GM10266 (cell line): Measurements from ENCODE around the gene DENND10.
A peak's percentile ranks its signal among the peaks of the same experiment; 100 is the strongest.

Experiments
- DNase-seq: peaks from one replicate; pipeline ENCODE4 v3.0.0; 2012; ENCODE audit errors: extremely low spot score
- TF ChIP-seq, protein P1 (sequence below): IDR thresholded peaks from 2 replicates; pipeline ENCODE4 v1.5.1; 2012; ENCODE audit warnings: mild to moderate bottlenecking, low read depth; ENCODE audit not compliant: control insufficient read depth, insufficient read depth; ENCODE audit errors: missing control alignments

Gene DENND10

DNA sequence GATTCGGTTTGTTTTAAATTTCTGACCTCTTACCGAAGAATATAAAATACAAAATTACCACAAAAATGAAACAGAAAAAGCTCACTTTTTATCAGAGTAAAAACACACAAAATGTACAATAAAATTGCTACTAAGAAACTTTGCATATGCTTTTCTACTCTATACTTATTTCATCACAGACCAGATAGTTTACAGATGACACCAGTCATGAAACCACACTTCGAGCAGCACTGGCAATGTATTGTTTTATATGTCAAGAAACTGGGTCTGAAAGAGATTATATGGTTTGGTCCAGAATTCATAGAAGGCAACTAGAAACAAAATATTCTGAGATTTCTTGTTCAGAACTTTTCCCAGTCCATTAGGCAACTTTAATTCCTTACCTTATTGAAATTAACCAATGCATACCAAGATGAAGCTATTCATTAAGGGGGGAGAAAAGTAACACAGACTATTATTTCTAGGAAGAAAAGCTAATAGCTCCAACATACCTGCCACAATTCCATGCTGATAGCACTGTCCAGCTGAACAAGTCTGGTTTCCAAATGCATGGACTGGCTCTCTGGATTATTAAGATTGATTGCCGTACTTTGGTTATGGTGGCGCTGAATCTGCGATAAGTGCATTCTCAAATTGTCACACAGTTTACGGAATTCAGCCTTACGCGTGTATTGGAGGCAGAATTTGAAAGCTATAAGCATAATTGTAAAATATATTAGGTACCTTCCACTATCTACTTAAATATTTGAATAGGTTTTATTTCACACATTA is 33.3 kb upstream of the DENND10 start:
- TF ChIP-seq, protein P1, sequence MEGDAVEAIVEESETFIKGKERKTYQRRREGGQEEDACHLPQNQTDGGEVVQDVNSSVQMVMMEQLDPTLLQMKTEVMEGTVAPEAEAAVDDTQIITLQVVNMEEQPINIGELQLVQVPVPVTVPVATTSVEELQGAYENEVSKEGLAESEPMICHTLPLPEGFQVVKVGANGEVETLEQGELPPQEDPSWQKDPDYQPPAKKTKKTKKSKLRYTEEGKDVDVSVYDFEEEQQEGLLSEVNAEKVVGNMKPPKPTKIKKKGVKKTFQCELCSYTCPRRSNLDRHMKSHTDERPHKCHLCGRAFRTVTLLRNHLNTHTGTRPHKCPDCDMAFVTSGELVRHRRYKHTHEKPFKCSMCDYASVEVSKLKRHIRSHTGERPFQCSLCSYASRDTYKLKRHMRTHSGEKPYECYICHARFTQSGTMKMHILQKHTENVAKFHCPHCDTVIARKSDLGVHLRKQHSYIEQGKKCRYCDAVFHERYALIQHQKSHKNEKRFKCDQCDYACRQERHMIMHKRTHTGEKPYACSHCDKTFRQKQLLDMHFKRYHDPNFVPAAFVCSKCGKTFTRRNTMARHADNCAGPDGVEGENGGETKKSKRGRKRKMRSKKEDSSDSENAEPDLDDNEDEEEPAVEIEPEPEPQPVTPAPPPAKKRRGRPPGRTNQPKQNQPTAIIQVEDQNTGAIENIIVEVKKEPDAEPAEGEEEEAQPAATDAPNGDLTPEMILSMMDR, result no peak
- DNase-seq, result no peak

DNA sequence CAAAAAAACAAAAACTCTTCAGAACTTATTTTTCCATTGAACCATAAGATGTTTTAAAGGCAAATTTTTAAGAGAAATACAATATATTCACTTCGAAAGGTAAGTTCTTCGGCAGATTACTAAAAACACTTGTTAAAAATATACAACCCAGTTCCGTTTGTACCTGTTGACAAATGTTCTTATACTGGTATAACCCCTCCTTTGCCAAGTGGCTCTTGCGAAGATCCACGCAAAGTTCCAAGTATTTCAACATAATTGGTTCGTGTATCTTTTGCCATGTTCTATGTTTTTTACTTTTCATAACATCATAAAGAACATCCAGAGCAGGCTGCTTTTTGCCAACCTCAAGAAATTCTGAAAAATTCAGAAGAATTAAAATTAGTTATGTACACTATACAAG is 30.3 kb upstream of the DENND10 start:
- DNase-seq, result no peak
- TF ChIP-seq, protein P1, result no peak

DNA sequence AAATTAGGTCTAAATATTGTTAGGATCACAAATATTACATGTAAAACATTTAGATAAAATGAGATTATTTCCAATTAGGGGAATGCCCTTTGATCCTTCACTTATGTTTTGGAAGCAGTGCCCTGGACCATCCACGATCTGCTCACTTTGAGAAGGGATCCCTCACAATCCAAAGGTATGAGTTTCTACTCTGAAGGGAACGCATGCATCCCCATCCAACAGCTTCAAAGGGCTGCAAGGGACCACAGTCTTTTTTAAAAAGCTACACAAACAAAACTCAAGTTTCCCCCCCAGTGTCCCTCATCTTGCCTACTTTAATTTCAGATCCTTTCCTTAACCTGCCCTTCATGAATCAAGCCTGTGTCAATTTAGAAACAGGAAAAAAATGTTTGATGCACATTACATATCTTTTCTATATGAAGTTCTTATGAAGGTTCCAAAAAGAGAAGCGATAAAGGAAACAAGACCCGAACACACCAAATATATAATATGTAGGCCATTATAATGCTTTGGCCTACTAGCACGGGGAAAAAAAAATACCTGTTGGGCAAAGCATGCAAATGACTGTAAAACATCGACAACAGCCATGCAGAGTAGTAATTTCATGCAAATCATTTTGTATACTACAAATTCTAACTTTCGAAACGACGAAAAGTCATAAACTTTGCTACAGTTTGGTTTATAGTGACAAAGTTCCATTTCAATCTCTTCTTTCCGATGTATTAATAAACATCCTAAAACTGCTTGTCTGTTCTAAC is 25.3 kb upstream of the DENND10 start:
- TF ChIP-seq, protein P1, result no peak

DNA sequence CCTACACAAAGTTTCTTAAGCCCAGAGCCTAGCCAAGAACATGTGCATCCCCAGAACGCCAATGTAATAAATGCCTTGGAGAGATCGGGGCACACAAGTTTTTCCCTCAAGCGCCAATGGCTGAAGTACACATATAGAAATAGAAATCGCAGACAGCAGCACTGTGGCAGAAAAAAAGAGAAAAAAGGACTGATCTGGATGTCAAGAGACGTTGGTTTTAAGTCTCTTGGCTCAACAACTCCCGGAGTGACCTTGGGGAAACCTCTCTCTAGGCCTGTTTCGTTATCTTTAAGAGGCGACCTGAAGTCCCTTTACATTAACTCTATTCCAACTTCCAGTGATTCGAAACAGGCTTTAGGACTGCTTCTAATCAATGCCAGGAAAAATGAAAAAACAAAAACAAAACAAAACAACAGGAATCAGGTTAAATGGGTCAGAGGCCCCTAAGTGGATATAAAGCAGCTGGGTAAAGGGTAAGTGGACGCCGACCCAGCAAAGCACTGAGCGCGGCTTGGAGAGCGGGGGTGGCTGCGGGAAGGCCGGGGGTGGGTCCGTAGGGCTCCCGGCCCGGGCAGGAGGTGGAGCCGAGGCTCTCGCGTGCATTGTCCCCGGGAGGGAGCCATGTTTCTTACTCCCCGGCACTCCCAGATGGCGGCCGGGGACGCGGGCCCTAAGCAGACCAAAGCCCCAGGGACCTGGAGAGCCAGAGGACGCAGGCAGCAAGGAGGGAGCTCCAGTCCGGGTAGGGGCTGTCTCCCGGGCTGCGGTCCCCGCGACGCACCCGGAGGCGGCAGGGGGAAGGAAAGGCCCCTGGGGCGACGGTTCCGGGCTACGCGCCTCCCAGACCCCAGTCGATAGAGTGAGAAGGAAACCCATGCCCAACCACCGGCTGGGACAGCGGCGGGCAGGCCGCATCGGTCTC is 24.1 kb upstream of the DENND10 start:
- TF ChIP-seq, protein P1, result no peak
- peak; percentile 88 for DNase-seq

More for the DNA sequence above, 25.3 kb upstream of the DENND10 start:
- DNase-seq, result no peak

DNA sequence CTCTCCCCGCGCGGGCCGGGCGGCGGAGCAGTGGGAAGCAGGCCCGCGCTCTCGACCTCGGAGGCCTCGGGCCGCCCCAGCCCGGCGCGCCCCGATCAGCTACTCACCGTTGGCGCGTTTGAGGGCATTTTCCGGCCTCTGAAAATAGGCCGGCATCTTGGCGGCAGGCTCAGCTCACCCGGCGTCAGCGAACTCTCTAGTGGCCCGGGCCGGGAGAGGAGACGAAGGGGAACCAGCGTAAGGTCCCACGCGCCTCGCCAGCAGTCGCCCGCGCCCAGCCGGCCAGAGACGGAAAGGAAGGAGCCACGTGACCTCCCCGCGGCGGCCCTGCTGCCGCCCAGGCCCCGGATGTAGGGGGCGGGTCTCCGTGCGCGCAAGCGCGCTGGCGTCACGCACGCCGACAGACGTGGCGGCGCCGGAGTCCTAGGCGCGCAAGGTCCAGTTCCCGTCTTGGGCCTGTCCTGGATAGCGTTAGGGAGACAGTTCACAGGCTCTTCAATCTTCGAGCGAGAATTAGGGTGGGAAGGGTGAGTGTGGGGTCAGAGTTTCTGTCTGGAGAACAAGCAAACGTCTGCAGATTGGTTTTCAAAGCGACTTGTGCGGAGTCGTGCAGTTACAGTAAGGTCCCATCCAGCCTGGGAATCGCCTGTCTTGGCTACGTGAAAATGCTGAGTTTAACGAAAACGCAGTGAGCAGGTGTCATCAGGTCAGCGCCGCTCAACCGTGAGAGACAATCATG is 23.2 kb upstream of the DENND10 start, which contains the start of gene EIF3A:
Gene EIF3A (minus strand): TSS at position 297 of the 739 bp plus-strand sequence. CDS start 141 bp downstream, at position 156.
- DNase-seq, result peak; percentile 93
- TF ChIP-seq, protein P1, result no peak

DNA sequence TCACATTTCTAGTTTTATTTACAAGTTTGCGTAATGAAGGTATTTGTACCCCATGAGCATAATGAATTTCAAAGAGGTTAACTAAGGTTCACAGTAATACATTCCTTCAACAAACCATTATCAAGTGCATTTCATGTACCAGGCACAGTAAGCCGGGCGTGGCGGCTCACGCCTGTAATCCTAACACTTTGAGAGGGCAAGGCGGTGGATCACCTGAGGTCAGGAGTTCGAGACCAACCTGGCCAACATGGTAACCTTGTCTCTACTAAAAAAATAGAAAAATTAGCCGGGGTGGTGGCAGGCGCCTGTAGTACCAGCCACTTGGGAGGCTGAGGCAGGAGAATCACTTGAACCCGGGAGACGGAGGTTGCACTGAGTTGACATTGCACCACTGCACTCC is 19.0 kb upstream of the DENND10 start:
- DNase-seq, result no peak
- TF ChIP-seq, protein P1, result no peak
